ENCODE measurements around the gene RBBP8NL.

DNA sequence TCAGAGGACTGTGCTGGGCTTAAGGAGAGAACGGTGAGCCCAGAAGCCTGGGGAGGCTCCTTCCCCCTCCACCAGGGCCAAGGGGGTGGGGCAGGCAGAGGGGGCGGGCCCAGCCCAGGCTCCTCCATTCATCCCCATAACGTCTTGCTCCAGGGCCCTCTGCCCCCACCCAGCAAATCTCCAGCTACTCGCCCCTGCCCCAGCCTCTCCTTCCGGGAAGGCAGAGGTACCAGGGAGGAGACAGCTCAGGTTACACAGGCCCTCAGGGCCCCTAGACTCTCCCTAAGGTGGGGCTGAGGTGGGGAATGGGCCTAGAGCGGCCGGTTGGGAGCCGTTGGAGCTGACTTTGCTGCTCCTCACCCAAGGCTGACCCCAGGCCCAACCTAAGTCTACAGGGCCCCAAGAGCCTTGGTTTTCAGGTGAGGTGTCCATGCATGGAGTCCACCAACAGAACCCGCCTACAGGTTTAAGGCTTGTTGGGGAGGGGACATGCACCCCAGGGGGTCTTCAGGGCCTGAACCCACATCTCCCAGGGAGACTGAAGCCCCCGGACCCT is 61.4 kb downstream of the RBBP8NL start:
- TF ChIP-seq, protein P1, sequence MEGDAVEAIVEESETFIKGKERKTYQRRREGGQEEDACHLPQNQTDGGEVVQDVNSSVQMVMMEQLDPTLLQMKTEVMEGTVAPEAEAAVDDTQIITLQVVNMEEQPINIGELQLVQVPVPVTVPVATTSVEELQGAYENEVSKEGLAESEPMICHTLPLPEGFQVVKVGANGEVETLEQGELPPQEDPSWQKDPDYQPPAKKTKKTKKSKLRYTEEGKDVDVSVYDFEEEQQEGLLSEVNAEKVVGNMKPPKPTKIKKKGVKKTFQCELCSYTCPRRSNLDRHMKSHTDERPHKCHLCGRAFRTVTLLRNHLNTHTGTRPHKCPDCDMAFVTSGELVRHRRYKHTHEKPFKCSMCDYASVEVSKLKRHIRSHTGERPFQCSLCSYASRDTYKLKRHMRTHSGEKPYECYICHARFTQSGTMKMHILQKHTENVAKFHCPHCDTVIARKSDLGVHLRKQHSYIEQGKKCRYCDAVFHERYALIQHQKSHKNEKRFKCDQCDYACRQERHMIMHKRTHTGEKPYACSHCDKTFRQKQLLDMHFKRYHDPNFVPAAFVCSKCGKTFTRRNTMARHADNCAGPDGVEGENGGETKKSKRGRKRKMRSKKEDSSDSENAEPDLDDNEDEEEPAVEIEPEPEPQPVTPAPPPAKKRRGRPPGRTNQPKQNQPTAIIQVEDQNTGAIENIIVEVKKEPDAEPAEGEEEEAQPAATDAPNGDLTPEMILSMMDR (IDR thresholded peaks at IDR 0.05) = no peak
- TF ChIP-seq POLR2A (IDR thresholded peaks at IDR 0.05) = no peak
